Activated T-cell treated with anti-CD3 and anti-CD28 coated beads for 4 hours (primary cell): ENCODE data around the gene MSI2.

Experiments
- DNase-seq: peaks from one replicate; pipeline ENCODE4 v3.0.0-alpha.2; 2020

MSI2 gene

GRCh38 chr17:57445772-57446472, 189.6 kb downstream of the MSI2 start:
- no peak for DNase-seq

- no peak for DNase-seq
Measured at GRCh38 chr17:57447357-57447989, 191.2 kb downstream of the MSI2 start.

- no peak for DNase-seq
Measured at GRCh38 chr17:57447990-57448758, 191.9 kb downstream of the MSI2 start.

GRCh38 chr17:57448759-57449283, 192.5 kb downstream of the MSI2 start:
- DNase-seq, result no peak

DNA sequence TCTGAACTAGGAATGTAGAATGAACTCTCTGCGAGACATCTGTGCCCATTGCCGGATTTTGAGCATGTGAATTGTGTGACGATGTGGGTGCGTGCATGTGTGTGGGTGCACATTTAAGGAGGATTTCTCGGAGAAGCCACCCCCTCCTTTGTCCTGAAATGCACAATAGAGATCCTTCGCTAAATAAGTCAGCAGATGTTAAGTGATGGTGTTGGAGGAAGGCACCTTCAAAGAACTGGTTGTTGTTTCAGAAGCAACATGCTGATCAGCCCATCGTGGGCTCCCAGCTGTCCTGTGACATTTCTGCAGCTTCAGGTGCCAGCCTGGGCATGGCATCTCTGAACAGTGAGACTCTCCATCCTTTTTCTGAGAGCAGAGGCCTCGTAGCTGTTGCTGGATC, 194.9 kb downstream of the MSI2 start:
- DNase-seq, result no peak

DNA sequence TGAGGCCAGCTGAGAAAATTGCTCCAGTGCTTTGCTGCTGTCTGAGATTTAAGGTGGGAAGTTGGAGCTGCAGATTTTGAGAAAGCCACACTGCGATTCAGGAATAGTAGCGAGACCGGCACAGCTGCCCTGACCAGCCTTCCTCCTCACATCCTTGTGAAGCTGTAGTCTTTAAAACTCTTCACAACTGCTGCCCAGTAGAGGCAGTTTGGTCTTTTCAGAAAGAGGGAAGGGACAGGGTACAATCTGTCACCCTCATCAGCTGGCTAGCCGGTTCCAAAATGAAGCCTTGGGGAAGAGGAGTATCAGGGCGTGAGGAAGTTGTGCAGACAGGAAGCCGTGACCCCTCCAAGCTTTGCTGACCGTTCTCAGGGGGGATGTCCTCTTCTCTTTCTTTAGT, 195.3 kb downstream of the MSI2 start:
- no peak for DNase-seq

GRCh38 chr17:57453841-57454425, 197.6 kb downstream of the MSI2 start:
- no peak for DNase-seq

DNA sequence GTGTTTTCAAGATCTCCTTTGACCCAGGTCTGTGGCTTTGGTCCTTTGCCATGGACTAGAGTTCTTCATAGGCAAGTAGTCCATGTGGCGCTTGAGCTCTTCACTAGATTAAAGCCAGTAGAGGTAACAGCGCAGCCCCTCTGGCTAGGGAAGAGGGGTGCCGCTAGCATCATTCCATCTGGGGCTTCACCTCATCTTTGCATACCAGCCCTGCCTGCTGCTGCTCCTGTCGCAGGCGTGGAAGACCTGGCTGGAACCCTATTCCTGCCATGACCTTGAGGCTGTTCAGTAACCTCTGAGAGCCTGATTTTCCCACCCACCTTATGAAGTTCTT, 198.4 kb downstream of the MSI2 start:
- DNase-seq, result no peak

- DNase-seq, result no peak
Measured at GRCh38 chr17:57455063-57455914, 199.0 kb downstream of the MSI2 start.

- DNase-seq, result no peak
Measured at GRCh38 chr17:57456622-57457021, 200.3 kb downstream of the MSI2 start.

GRCh38 chr17:57457188-57457587, 200.9 kb downstream of the MSI2 start:
- no peak for DNase-seq

- DNase-seq, result no peak
Measured at GRCh38 chr17:57458718-57459285, 202.5 kb downstream of the MSI2 start.

- no peak for DNase-seq
Measured at GRCh38 chr17:57459286-57459915, 203.1 kb downstream of the MSI2 start.

DNA sequence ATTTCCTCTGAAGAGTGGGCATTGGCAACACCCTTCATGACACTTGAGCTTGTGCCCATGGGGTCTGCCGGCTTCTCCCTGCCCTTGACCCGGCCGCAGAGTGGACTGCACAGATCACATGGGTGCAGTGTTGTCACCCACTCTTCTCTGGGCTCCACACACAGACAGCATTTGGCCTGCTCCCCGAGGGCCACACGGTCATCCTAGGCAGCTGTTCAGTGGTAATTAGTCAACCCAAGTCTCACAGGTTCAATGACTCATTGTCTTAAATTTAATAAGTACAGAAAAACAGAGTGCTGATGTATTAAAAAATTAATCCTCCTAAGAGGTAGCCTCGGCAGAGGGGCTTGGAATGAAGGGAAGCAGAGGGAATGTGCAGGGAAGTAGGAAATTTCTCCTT, 204.8 kb downstream of the MSI2 start:
- DNase-seq, result no peak

DNA sequence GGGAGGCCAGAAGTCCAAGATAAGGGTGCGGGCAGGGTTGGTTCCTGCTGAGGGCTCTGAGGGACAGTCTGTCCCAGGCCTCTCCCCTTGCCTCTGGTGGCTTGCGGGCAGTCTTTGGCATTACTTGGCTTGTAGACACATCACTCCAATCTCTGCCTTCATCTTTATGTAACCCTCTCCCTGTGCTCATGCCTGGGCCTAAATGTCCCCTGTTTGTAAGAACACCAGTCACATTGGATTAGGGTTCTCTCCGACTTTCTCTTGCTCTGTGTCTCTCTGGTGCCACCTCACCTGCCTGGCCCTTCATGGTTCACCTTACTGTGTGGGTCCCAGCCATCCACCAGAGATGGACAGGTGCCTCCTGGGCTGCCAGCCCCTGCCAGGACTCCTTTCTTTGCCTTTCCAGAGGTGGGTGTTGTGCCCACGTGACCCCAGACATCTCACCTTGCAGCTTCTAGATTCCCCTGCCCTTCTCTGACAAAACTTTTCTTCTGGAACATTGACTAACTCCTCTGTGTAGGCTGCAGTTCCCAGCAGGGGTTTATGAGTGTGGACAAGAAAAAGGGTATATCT, 205.8 kb downstream of the MSI2 start:
- DNase-seq, result no peak

GRCh38 chr17:57463103-57463885, 207.0 kb downstream of the MSI2 start:
- peak; percentile 29 for DNase-seq

DNA sequence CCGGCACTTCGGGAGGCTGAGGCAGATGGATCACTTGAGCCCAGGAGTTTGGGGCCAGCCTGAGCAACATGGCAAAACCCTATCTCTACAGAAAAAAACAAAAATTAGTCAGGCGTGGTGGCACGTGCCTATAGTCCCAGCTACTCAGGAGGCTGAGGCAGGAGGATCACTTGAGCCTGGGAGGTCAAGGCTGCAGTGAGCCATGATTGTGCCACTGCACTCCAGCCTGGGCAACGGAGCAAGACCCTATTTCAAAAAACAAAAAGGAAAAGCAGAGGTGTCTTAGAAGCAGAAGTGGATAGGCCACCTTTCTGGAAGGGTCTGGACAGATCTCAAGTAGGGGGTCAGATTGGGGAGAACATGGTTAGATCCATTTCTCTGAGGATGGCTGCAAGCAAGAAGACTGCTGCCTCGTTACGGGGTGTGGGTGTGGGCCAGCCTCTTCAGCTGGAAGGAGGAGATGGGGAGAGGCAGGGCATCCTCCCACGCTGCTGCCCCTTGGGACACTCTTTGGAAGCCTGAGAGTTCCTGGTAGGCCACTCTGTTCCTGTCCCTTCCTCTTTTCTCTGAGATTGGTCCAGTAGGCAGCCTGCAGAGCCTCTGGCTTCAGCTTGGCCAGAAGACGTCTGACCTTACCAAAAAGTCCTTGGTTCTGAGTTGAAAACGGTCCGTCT, 208.0 kb downstream of the MSI2 start:
- DNase-seq, result no peak

DNA sequence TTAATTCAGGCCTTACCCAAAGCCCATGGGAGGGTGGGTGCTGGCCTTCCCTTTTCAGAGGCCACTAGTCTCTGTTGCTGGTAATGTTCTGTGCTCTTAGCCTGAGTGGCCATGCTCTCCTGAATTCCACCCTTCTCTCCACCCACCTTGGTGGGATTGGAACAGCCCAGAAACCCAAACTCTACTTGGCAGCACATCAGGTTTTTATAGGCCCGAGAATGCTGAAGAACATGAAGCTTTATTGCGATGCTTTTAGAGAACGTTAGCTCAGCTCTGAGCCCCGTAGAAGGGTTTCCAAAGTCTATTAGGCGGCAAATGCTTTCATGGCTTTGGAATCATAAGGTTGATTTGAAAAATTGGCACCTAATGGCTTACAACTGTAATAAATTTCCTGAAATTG, 209.3 kb downstream of the MSI2 start:
- DNase-seq, result no peak

GRCh38 chr17:57466017-57466471, 209.7 kb downstream of the MSI2 start:
- DNase-seq, result no peak

GRCh38 chr17:57466521-57466920, 210.2 kb downstream of the MSI2 start:
- no peak for DNase-seq
